ENCODE results near the gene PRICKLE2. TPM values are rescaled to one million over a fixed set of nuclear protein-coding genes. Genes with fewer than 3 reads are reported as not detected.

Gene PRICKLE2
- total RNA-seq, 1 experiment from 2014 or later = 1.9 TPM

GRCh38 chr3:64218329-64218728, 6.9 kb downstream of the PRICKLE2 start:
- H3K27ac Mint-ChIP-seq (ENCODE audit: unreplicated experiment) = no peak overlapping the region
- CTCF ChIA-PET = no interaction called here

DNA sequence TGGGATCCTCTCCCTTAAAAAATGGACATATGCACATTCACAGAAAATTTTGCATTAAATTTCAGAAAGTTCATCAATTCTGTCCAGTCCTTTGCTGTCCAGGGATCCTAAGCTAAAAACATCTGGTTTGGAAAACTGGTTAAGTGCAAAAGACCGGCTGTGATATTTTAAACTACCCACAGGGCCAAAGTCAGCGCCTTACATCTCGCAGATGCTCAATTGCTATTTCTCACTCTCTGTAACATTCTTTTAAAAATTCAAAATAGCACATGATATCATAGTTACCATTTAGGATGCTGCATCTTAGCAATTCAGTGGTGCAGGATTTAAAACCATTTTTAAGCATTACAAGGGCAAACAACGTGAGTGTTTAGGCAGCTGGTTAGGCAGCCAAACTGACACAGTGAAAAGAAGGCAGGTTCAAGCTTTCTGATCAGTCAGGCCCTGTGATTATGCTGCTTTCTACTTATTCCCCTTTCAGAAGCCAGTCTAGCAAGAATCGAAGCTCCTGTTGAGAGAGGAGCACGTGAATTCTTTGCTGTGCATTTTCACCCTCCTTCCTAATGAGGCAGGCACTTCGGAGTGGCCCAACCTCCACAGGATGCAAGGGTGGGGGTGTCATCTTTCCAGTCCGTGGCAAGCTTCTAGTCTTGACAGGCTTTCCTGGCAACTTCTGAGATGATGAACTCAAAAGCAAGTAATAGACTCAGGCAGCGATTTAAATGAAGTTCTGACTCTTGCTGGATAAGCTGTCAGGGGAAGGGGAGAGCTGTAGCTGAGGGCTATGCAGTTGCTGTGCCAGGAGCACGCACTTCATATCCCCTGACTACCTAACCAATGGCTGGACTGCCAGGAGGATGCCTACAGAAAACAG, 8.8 kb downstream of the PRICKLE2 start:
- CTCF ChIA-PET = interaction anchor here (1.6 kb wide), 1 partner anchor 29 kb away, joined by 3 read pairs; no protein-coding TSS in a partner anchor
- Mint-ChIP-seq H3K9me3 (ENCODE audit: low read depth, unreplicated experiment) (no peaks in the 10 kb centered on the region), H3K4me1 (ENCODE audit: low read depth, unreplicated experiment) (peaks cover 37% of the 10 kb centered on the region), H3K27me3 (ENCODE audit: unreplicated experiment) (no peaks in the 10 kb centered on the region), H3K4me3 (ENCODE audit: low read depth, unreplicated experiment) (no peak overlapping the region), H3K36me3 (ENCODE audit: insufficient read depth, unreplicated experiment) (peaks cover 4% of the 10 kb centered on the region), H3K27ac (ENCODE audit: unreplicated experiment) (no peak overlapping the region)
- no peak for DNase-seq
- intact Hi-C loops (cut with micrococcal nuclease; ENCODE audit: unreplicated experiment) = no loop called here
- no peak for TF ChIP-seq CTCF (IDR thresholded peaks at IDR 0.05; ENCODE audit: unreplicated experiment)
- no TSS peak for BruUV-seq (replicated peaks)

More at GRCh38 chr3:64218329-64218728, 6.9 kb downstream of the PRICKLE2 start:
- no TSS peak for BruUV-seq (replicated peaks)
- Mint-ChIP-seq H3K4me1 (ENCODE audit: low read depth, unreplicated experiment) (peaks cover 37% of the 10 kb centered on the region), H3K4me3 (ENCODE audit: low read depth, unreplicated experiment) (no peak overlapping the region), H3K27me3 (ENCODE audit: unreplicated experiment) (no peaks in the 10 kb centered on the region), H3K9me3 (ENCODE audit: low read depth, unreplicated experiment) (no peaks in the 10 kb centered on the region), H3K36me3 (ENCODE audit: insufficient read depth, unreplicated experiment) (peaks cover 4% of the 10 kb centered on the region)
- TF ChIP-seq CTCF (IDR thresholded peaks at IDR 0.05; ENCODE audit: unreplicated experiment) = no peak
- intact Hi-C loops (cut with micrococcal nuclease; ENCODE audit: unreplicated experiment) = no loop called here
- DNase-seq = no peak

DNA sequence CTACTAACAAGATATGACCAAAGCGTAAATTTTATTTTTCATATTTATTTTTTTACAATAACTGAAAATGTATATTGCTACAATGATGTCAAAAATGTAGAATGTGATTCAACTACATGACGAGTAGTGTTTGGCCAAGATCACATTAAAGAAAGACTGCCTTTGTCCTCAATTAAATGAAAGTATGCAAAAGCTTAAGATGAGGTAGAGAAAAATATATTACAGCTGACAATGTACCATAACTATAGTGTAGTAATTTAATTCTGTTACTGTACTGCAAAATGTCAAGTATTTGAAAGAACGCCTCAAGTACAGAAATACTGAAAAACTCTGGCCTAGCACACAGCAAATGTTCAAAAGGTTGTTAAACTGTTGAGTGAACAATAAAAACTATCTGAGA, 9.7 kb downstream of the PRICKLE2 start:
- no peaks in the 10 kb centered on the region for H3K9me3 Mint-ChIP-seq (ENCODE audit: low read depth, unreplicated experiment)
- CTCF ChIA-PET = interaction anchor here (1.6 kb wide), 1 partner anchor 28 kb away, joined by 3 read pairs; no protein-coding TSS in a partner anchor
- no peak overlapping the region for H3K27ac Mint-ChIP-seq (ENCODE audit: unreplicated experiment)
- H3K4me1 Mint-ChIP-seq (ENCODE audit: low read depth, unreplicated experiment) = peaks cover 29% of the 10 kb centered on the region
- H3K4me3 Mint-ChIP-seq (ENCODE audit: low read depth, unreplicated experiment) = no peak overlapping the region
- no peak for DNase-seq
- BruUV-seq (replicated peaks) = no TSS peak
- no peak for TF ChIP-seq CTCF (IDR thresholded peaks at IDR 0.05; ENCODE audit: unreplicated experiment)
- no peaks in the 10 kb centered on the region for H3K27me3 Mint-ChIP-seq (ENCODE audit: unreplicated experiment)
- H3K36me3 Mint-ChIP-seq (ENCODE audit: insufficient read depth, unreplicated experiment) = peaks cover 4% of the 10 kb centered on the region
- intact Hi-C loops (cut with micrococcal nuclease; ENCODE audit: unreplicated experiment) = no loop called here

DNA sequence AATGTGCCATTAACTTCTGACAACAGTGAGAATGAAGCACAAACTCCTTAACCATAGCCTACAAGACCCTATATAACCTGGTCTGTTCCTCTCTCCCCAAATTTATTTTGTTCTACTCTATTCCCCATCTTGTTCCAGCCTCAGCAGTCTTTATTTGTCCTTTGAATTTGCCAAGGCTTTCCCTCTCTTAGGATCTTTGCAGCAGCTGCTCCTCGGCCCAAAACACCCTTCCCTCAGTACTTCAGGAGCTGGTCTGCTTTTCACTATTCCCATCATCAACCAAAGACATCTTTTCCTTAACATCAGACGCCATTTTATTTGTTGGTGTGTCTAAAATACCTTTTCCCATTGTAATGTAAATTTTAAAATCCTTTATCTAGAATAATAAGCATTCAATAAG, 10.2 kb downstream of the PRICKLE2 start:
- peak overlapping the region; percentile 71 for H3K27ac Mint-ChIP-seq (ENCODE audit: unreplicated experiment)
- CTCF ChIA-PET = interaction anchor here (1.6 to 1.7 kb wide), 2 partner anchors 10 to 28 kb away, joined by 3 to 6 read pairs; partner anchors contain the start of gene PRICKLE2
- peaks cover 4% of the 10 kb centered on the region for H3K36me3 Mint-ChIP-seq (ENCODE audit: insufficient read depth, unreplicated experiment)
- peaks cover 24% of the 10 kb centered on the region for H3K4me1 Mint-ChIP-seq (ENCODE audit: low read depth, unreplicated experiment)
- H3K27me3 Mint-ChIP-seq (ENCODE audit: unreplicated experiment) = no peaks in the 10 kb centered on the region
- peak overlapping the region; percentile 50 for H3K4me3 Mint-ChIP-seq (ENCODE audit: low read depth, unreplicated experiment)
- BruUV-seq (replicated peaks) = no TSS peak
- TF ChIP-seq CTCF (IDR thresholded peaks at IDR 0.05; ENCODE audit: unreplicated experiment) = no peak
- H3K9me3 Mint-ChIP-seq (ENCODE audit: low read depth, unreplicated experiment) = no peaks in the 10 kb centered on the region
- intact Hi-C loops (cut with micrococcal nuclease; ENCODE audit: unreplicated experiment) = no loop called here
- DNase-seq = no peak

All from Calu3 (cell line).